ENCODE measurements around the gene DCDC2C.

The DCDC2C gene

DNA sequence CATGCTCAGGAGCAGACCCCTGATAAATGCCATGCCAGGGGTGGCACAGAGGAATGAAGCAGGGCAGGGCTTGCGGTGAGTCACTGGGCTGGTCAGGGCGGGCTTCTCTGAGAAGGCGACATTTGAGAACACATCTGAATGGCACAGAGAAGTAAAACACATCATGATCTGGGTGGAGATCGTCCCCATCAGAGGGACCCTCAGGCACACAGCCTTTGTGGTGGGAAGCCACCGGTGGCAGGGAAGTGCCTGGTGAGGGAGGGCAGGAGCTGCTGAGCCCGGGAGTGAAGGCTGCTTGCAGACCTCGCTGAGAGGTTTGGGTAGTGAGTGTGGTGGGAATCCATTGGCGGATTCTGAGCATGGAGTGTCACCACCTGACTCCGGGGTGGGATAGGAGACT lies 44.5 kb downstream of the DCDC2C start:
- no peak for DNase-seq

DNA sequence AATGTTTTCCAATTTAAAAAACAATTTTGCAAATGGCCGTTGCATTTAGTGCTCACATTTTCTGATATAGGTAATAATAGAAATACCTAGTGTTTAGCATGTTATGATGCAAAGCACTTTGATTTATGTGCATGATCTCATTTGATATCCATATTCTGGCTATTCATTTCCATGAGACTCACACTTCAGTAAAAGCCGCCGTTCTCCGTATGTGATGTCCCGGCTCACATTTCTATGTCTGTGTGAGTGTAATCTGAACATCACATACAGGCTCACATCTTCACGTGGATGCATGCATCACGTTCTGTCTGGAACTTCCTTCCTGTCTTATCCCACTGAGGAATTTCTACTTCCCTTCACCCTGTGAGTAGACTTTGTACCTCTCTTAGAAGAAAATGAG lies 45.8 kb downstream of the DCDC2C start:
- no peak for DNase-seq

DNA sequence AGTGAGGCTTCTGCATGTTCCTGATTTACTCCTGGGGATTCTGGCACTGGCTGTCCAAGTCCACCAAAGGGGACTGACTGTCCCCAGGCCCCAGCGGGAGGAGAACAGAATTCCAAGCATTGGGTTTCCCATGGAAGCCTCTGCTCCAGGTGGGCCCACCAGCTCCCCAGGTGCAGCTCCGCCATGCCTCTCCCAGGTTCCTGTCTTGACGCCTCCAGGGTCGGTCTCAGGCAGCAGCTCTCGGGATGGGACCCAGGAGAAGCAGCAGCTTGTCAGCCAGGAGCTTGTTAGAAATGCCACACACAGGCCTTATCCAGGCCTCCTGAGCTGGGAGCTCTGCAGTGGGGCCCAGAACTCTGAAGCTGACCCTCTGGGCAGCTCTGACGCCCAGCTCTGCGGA lies 47.9 kb downstream of the DCDC2C start:
- DNase-seq, result no peak

DNA sequence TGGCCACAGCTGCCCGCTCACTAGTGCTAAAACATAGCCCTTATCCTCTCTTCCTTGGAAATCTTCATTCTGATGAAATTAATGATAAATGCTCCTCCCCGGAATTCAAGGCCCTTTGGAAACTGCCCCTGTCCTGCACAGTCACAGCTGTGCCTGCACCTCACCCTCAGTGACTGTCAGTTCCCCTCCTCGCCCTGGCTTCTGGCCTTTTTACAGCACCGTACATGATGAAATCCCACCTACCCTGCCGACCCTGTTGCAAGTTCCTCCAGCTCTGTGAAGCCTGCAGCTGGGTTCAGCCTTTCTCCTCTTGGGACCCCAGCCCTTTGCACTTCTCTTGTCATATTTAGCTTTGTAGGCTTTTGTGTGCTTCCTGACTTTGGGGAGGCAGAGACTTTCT lies 48.4 kb downstream of the DCDC2C start:
- DNase-seq, result no peak

DNA sequence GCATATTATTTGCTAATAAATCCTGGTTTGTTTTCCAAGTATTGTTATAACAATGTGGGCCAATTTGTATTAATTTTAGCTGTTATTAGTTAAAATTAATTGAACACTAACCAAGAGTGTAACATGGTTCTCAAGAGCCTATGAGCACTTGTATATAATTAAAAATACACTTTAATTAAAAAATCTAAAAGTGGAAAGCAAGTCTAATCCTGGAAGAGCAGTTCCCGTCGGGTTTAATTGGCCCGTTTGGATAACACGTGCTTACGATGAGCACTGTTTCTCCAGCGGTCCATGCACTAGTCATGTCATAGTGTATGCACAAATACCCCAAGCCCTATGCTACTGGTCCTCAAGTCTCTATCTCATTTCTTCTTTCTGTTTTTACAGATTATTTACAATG lies 49.0 kb downstream of the DCDC2C start:
- DNase-seq, result no peak

DNA sequence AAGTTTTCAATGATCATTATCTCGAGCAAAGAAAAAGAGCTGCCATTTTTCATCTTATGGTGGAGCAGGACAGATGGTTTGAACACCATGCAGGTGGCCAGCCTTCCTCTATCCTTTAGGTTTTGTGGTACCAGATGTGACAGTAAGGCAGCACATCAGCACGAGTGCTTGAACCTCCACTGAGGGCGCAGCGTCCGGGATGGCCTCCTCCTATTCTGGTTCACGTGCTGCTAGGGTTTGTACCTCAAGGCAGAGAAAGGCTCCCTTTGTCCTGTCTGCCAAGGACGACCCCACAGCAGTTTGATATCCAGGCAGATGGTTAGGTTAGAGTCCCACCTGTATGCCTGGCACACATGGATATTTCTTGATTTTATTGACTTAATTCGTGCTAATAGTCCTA lies 50.2 kb downstream of the DCDC2C start:
- no peak for DNase-seq

DNA sequence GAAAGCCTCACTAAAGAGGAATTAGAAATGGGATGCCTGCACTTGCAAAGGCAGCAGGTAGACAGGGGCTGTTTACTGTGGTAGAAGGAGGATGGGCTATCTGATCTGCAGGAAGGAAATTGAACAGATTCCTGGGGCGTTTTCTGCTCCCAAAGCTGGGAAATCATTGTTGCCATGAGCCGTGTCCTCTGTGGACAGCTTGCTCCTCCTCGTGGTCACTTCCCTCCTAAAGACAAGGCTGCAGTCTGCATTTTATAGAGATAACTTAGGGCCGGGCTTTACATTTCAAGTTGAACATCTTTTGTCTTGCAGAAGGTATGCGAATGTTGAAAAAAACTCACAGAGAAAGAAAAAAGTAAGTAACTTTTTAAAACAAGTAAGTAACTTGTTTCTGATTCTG lies 50.9 kb downstream of the DCDC2C start:
- no peak for DNase-seq

DNA sequence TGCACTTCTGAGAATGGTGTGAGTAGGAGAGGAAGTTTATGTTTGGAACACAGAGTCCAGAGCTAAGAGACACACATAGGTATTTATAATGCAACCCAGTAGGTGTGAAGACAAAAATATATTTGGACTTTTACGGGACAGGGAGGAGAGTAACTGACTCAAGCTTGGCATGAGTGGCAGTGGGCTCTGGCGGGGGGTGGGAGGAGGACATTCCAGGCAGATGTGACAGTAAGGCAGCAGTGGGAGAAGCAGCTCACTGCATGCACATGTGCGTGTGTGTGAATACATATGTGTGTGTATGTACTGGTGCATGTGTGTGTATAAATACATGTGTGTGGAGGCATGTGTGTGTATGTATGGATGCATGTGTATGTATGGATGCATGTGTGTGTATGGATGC lies 51.4 kb downstream of the DCDC2C start:
- DNase-seq, result no peak

DNA sequence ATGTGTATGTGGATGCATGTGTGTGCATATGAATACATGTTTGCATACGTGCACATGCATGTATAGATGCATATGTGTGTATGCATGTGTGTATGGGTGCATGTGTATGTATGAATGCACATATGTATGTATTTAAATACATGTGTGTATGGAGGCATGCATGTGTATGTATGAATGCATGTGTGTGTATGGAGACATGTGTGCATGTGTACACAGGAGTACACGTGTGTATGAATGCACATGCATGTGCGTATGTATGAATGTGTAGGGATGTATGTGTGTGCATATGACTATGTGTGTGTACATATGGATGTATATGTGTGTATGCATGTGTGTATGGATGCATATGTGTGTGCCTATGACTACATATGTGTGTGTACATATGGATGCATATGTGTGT lies 51.9 kb downstream of the DCDC2C start:
- no peak for DNase-seq

DNA sequence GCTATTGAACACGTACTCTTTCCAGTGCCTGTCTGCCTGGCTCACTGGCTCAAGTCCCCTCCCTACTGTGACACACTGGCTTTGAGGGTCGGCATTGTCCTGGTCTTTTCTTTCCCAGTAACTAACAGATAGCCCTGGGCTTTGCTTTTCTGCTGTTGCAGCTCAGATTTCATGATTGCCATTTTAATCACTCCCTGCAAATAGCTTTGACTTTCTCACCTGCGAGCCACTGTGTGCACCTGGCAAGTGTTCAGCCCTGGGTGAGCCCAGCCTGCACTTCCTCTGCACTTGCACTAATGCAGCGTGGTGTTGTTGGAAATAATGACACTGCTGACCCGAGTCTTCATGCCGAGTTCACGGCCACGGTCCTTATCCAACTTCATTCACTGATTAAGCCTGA lies 52.9 kb downstream of the DCDC2C start:
- DNase-seq, result no peak

DNA sequence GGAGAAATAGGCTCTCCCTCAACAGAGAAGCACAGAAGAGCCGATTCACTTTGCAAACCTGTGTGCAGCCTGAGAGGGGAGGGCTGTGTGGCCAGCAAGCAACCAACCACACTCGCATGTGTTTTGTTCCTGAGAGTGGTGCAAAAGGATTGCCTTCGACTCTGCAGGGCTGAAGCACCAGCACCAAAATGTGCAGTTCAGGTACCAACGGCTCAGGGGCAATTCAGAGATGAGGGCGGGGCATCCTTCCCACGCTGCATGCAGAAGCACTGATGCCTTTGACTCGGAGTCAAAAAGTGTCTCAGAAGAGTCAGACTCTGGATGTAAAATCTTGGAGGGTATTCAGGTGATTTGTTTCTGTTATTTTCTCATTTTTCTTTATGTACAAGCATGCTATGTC lies 55.5 kb downstream of the DCDC2C start:
- no peak for DNase-seq

DNA sequence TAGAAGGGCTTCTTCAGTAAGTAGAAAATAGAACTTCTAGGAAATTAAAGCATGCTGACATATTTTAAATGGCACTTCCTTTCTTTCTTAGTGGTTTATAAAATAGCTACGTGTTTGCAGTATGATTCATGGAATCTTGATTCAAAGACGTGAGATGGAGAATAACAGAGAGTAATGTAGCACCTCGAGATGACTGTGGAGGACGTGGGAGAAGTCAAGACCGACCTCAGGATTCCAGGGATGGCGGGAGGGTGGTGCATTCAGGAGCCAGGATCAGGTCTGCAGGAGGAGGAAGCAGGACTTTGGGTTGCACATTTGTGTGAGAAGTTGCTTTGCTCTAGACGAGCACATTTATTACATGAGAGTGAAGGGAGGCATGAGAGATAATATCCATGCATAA lies 56.0 kb downstream of the DCDC2C start:
- no peak for DNase-seq

DNA sequence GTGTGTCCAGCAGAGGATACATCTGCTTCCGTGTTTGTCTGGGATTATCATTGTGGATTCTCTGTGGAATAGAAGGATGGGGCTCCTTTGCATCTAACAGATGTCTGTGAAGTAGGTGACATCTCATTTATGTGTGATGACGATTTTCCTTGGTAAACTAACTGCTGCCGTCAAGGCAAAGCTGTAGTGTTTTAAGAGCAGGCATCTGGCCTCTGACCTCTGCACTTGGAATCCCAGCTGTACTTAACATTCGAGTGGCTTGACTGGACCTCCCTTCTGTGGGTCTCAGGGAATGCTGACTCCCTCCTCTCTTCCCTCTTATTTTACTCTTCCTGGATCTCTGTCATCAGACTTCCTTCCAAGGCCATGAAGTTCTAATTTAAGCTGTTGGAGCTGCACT lies 56.4 kb downstream of the DCDC2C start:
- no peak for DNase-seq

DNA sequence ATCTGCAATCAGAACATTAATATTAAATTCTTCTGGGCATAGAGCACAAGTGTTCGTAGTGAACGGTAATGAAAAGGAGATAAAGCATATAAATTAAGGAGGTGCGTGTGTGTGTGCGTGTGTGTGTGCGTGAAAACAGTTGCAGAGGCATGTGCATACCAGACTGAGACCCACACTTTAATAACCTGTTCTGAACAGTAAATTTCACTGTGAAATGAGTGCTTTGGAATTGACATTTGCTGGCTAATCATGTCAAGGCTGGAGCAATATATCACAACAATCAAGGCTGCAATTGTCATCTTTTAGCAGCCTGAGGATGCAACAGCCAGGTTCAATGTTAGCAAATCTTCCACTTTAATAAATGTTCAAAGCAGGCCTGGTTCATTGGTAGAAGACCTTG lies 57.9 kb downstream of the DCDC2C start:
- DNase-seq, result no peak

DNA sequence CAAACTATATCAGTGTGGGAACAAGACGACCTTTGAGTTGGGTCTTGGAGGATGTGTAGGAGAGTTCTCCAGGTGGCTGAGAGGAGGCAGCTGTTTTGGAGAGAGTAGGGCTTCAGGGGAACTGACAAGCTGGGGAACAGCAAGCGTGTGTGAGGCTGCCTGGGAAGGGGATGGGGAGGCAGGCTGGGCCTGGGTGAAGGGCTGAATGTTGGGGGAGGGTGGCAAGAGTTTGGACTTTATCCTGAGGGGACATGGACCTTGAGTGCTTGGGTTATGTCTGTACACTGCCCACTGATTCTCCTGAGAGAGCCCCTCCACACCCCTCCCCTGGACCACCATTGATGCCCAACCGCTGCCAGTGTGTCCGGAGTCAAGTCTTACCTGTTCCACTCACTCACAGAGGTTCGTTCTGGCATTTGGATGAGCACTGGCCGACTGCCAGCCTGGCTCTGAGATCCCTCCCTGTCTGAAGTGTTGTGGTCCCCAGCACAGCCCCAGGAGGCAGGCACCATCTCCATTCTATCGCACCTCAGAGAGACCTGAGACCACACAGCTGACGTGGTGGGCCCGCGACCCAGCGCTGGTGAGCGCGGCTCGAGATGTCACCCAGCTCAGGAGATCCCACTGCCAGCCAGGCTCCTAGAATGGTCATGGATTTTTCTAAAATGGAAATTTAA lies 59.5 kb downstream of the DCDC2C start:
- no peak for DNase-seq

DNA sequence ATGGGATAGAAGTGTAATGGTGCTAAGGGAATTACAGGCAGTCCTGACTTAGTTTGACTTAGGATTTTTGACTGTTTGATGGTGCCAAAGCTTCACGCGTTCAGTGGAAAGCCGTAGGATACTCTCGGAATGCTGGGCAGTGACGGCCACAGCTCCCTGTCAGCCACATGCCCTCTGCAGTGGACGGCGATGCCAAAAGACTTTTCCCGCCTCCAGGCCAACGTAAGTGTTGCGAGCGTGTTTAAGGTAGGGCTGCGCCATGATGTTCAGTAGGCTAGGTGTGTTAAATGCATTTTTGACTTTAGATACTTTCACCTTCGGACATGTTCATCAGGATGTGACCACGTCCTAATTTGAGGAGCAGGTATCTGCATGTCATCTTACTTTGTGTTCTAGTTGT lies 63.4 kb downstream of the DCDC2C start:
- no peak for DNase-seq

DNA sequence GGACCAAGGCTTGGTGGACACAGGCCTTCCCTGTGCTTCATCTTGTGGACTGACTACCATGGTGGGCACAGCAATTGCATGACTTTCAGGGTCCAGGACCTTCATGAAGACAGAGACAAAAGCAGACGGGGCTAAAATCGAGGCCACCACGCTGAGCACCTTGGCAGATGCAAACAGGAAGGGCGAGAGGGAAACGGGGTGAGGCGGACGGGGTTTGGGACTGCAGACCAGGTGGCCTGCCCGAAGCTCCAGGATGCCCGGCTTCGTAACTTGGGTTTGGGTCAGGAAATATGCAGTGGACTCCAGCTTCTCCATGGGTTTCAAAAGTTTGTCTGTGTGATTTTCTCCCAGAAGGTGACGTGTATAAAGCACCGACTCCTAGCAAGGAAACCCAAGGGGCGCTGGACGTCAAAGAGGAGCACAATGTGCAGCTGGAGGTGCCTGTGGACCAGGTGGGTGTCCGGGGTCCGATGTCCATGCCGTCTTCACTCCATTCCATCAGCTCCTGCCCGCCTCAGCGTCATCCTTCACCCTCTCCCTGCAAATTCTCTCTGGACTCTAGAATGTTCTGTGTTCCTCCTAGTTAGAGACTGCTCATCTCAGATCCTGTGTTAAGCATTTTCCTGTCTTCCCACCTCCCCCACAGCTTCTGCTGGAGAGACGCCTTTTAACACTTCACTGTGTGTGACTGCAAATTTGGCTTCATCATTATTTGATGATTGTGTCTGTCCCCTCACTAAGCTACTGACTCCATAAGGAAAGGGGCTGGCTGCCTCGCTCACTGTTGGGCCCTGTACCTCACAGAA lies 65.8 kb downstream of the DCDC2C start:
- DNase-seq, result no peak

DNA sequence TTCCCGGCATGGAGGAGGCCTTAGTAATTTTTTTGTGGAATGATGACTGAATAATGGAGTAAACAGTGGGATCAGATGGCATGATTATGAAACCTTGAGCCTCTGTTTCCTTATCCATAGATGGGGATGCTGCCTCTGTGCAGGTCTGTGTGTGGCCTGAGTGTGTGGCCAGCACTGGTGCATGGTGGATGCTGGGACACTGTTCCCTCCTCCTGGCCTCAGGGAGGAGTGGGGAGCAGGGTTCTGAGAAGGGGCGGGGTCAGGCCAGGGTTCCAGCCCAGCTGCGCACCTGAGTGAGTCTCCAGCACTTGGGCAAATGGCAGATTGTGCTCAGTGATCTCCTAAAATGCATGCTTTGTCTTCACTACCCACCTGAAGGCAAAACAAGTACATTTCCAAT lies 66.4 kb downstream of the DCDC2C start:
- DNase-seq, result no peak

DNA sequence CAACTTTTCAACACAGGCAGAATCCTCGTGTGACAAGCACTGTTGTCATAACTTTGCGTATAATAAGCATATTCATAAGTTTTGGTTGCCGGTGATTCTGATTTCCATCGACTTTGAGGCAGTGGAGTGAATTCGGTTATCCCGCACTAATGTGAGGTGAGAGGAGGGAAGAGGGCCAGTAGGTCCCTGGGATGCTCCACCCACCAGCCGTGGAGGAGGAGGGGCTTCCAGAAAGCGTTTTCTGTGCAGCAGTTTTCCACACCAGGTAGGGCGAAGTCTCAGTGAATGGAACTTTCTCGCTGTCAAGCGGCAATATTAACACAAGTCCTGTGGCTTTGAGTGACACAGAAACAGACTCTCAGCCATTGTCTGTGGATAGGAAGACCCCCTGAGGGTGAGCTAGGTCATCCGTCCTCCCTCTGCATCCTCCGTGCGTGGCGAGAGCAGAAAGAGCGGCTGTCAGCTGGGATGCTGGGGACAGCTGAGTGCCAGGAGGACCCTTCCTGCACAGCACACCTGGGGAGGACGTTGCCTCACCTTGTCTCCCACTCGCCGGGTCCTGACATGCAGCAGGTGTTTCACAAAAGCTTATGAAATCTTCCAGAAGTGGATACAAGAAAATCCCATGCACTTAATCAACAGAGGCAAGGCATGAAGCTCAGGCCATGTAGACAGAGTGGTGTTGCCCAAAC lies 67.5 kb downstream of the DCDC2C start:
- no peak for DNase-seq

DNA sequence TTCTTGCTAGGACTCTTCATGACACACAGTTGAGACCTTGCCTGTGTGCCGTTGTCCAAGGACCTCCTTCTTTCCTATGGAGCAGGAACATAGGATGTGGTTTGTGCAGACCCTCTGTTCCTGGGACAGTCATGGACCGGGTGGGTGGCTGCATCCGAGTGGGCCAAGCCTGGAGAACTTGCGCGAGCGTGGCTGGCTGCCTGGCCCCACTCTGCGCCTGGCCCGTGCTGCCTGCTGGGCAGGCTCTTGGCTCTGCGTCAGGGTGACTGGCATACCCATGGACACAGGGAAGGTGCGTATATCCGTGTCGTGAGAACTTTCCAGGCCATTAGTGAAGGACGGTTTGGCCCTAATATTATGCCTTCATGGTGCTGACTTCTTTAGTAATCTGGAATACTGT lies 68.2 kb downstream of the DCDC2C start:
- DNase-seq, result no peak

DNA sequence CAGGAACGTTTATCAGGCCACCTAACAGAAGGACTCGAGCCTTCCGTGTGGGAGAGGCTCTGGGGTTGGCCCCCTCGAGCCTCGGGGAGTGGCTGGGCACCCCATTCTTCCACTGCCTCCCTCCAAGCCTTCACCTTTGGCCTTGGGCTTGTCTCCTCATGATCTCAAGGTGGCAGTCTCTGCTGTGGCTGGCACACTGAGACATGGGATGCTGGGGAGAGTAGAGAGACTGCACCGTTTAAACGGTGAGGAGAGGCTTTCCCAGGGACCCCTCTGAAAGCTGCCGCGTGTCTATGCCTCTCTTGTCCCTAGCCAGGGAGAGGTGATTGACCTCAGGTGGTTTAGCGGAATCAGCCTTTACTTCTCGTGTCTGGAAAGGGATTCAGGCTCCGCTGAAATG lies 71.0 kb downstream of the DCDC2C start:
- no peak for DNase-seq

DNA sequence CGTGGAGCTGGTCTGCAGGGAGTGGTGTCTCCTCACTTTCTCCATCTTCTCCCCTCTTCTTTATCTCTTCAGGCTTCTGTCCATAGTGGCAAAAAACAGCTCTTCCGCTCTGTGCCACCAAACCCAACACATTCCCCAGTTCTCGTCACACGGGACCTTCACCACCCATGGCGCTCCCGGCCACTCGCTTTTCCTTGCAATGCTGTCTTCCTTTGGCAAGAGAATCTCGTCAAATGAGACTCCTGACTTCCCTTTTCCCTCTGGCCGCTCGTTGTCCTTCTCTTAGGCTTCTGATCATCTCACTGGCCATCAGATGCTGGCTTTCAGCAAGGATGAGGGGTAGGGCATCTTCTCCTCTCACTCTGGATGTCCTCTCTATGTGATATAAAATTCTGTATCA lies 72.9 kb downstream of the DCDC2C start:
- no peak for DNase-seq

DNA sequence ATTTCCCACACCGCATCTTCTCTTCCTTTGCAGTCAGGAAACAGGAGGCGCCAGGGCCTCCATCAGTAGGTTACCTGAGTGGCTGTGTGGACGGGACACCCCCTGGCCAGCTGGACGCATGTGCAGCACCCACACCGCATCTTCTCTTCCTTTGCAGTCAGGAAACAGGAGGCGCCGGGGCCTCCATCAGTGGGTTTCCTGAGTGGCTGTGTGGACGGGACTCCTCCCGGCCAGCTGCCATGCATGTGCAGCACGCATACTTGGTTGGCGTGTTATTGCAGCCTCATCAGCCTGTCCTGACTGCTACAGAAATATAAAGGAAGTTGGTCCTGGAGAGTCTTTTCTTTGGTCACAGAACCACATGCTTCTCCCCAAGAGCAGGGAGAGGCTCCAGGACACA lies 74.6 kb downstream of the DCDC2C start:
- no peak for DNase-seq

DNA sequence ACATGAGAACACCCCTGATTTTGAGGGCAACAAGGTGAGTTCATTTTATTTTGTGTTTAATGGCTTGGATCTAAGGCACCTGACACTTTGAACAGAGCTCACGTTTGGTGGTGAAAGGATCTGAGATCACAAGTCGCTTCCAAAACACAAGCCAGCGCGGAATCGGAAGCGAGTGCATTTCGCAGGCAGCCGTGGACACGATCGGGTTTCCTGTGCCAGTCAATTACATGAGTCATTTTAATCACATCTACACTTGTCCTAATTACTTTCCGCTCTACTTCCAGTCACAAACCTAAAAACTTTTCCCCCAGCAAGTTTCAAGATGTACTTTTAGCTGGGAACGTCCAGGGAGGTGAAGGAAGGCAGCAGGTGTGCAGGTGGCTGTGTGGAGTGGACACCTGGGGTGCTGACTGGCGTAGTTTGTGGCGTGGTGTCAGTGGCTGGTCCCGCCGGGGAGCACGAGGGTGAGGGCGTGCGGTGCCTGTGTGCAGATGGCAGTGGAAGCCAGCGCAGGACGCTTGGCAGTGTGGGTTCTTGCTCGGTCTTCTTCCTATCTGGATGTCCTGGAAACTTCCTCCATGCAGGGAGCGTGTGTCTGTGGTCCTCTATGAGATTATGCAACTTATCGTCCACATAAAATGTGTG lies 75.6 kb downstream of the DCDC2C start:
- DNase-seq, result no peak

Measured in activated naive CD4-positive, alpha-beta T cell treated with anti-CD3 and anti-CD28 coated beads, Interleukin-2, amount 50 U/mL, for 16 hours (primary cell).